B cell (primary cell): ENCODE measurements around the gene CNTN4. TPM values are rescaled to one million over a fixed set of nuclear protein-coding genes. Genes with fewer than 3 reads are reported as not detected.

Experiments used
- ATAC-seq: fragments of 200-7000 bp; cut with Tn5 transposase; one replicate; pipeline ENCODE4 v1.10.0; 2021; ENCODE audit warnings: low read depth, mild to moderate bottlenecking, moderate number of reproducible peaks, moderate library complexity
- CTCF ChIA-PET: fragments of 350-600 bp; sonication (Branson Sonifier 250); formaldehyde crosslinking; loops from one replicate; lab custom pipeline; 2021; ENCODE audit warnings: antibody characterized with exemption, inconsistent platforms; lab: Charles Lee
- POLR2A ChIA-PET: fragments of 350-600 bp; sonication (Branson Sonifier 250); formaldehyde crosslinking; loops from one replicate; lab custom pipeline; 2021; ENCODE audit warnings: antibody characterized with exemption; lab: Charles Lee
- DNase-seq: peaks from one replicate; pipeline ENCODE4 v3.0.0; 2013
- H2AFZ ChIP-seq: 2 replicates; pipeline ENCODE4 v1.6.1; 2012; ENCODE audit warnings: mild to moderate bottlenecking, low read depth, low read length; ENCODE audit not compliant: insufficient read depth, poor library complexity, severe bottlenecking
- H3K27ac ChIP-seq, 2 donors: 1 replicate in 1 of 2; 2 replicates in 1 of 2; pipeline ENCODE4 v1.5.1; 2012 to 2013; ENCODE audit warnings: low read length in 2 of 2, mild to moderate bottlenecking in 2 of 2, moderate library complexity in 1 of 2
- H3K27me3 ChIP-seq, 4 experiments: fragments of 200-600 bp in 1 of 4; sonication (generic) in 1 of 4; replicated peaks in 1 of 4; 1 replicate in 2 of 4; 2 replicates in 2 of 4; pipeline versions ENCODE4 v1.6.1 to v1.7.0; 2013 to 2016; ENCODE audit warnings: low read length in 3 of 4, mild to moderate bottlenecking in 2 of 4, mixed read lengths in 1 of 4, moderate library complexity in 1 of 4; ENCODE audit not compliant: insufficient read depth in 4 of 4, control insufficient read depth in 3 of 4; ENCODE audit errors: control extremely low read depth in 1 of 4
- H3K36me3 ChIP-seq, 2 experiments: replicated peaks in 1 of 2; 1 replicate in 1 of 2; 2 replicates in 1 of 2; pipeline versions ENCODE4 v1.6.1 to v1.7.1; 2013; ENCODE audit warnings: low read length in 1 of 2; ENCODE audit not compliant: insufficient read depth in 2 of 2, control insufficient read depth in 1 of 2; ENCODE audit errors: control extremely low read depth in 1 of 2, extremely low read depth in 1 of 2
- H3K4me1 ChIP-seq, 2 donors: fragments of 200-600 bp in 1 of 2; sonication (generic) in 1 of 2; 1 replicate in 1 of 2; 2 replicates in 1 of 2; pipeline versions ENCODE4 v1.5.1 to v1.6.1; 2013 to 2017; ENCODE audit warnings: low read length in 2 of 2; ENCODE audit not compliant: control insufficient read depth in 2 of 2, insufficient read depth in 2 of 2
- H3K4me2 ChIP-seq: replicated peaks from 2 replicates; pipeline ENCODE3; 2012; ENCODE audit warnings: mild to moderate bottlenecking, low read depth, low read length; ENCODE audit not compliant: poor library complexity, severe bottlenecking
- H3K4me3 ChIP-seq, 5 experiments: fragments of 200-600 bp in 1 of 5; sonication (generic) in 1 of 5; 1 replicate in 3 of 5; 2 replicates in 2 of 5; pipeline versions ENCODE4 v1.5.1 to v1.7.0; 2011 to 2016; ENCODE audit warnings: low read length in 4 of 5, mild to moderate bottlenecking in 4 of 5, low read depth in 2 of 5, control low read depth in 1 of 5, moderate library complexity in 1 of 5; ENCODE audit not compliant: insufficient read depth in 1 of 5; ENCODE audit errors: control extremely low read depth in 1 of 5, extremely low read depth in 1 of 5
- H3K79me2 ChIP-seq: fragments of 200-600 bp; sonication (generic); one replicate; pipeline ENCODE4 v1.6.0; 2016; ENCODE audit warnings: low read length; ENCODE audit not compliant: control insufficient read depth, insufficient read depth
- H3K9ac ChIP-seq: fragments of 200-600 bp; sonication (generic); 2 replicates; pipeline ENCODE4 v1.6.1; 2017; ENCODE audit warnings: mild to moderate bottlenecking, low read length, moderate library complexity
- H3K9me3 ChIP-seq, 3 donors: one replicate each; pipeline versions ENCODE4 v1.6.1 to v1.7.1; 2013; ENCODE audit warnings: low read length in 2 of 3; ENCODE audit not compliant: control insufficient read depth in 2 of 3, insufficient read depth in 1 of 3; ENCODE audit errors: control extremely low read depth in 1 of 3
- H4K20me1 ChIP-seq: 2 replicates; pipeline ENCODE4 v1.6.0; 2012; ENCODE audit warnings: mild to moderate bottlenecking, low read length; ENCODE audit not compliant: insufficient read depth, control insufficient read depth, poor library complexity, severe bottlenecking
- H3K27ac Mint-ChIP-seq: one replicate; pipeline ENCODE4 v1.8.0; 2021; ENCODE audit warnings: mixed read lengths
- H3K27me3 Mint-ChIP-seq: one replicate; pipeline ENCODE4 v1.8.0; 2021; ENCODE audit warnings: mixed read lengths
- H3K4me1 Mint-ChIP-seq: one replicate; pipeline ENCODE4 v1.8.0; 2021; ENCODE audit warnings: mixed read lengths
- H3K4me3 Mint-ChIP-seq: one replicate; pipeline ENCODE4 v1.8.0; 2021; ENCODE audit warnings: mixed read lengths
- H3K9me3 Mint-ChIP-seq: one replicate; pipeline ENCODE4 v1.8.0; 2022; ENCODE audit warnings: mixed read lengths; ENCODE audit not compliant: insufficient read depth
- CTCF ChIP-seq: fragments of 200-600 bp; IDR thresholded peaks from one replicate; pipeline ENCODE4 v1.8.0; 2022; ENCODE audit warnings: antibody characterized with exemption, mild to moderate bottlenecking
- EZH2 ChIP-seq: IDR thresholded peaks from 2 replicates; pipeline ENCODE4 v1.6.1; 2012; ENCODE audit warnings: borderline replicate concordance, low read depth, mild to moderate bottlenecking, moderate library complexity, low read length; ENCODE audit not compliant: insufficient read depth, poor library complexity, severe bottlenecking
- WGBS: methylation state at CpG from one replicate; pipeline ENCODE4 v1.1.5; 2013; ENCODE audit warnings: missing lambda C conversion rate; ENCODE audit not compliant: insufficient coverage; 5-methylcytosine and 5-hydroxymethylcytosine counted together
- intact Hi-C: fragments of 100-400 bp; cut with micrococcal nuclease; formaldehyde crosslinking; loops from one replicate; pipeline ENCODE4 v1.10.0; 2022
- polyA plus RNA-seq: library from polyadenylated mRNA; depleted of rRNA; stranded (reverse); fragments of >200 nt; gene quantifications from 2 replicates; pipeline ENCODE4 v1.2.3, GENCODE V29; 2012
- total RNA-seq, 2 donors: library from RNA; stranded (reverse); fragments of 120-200 nt in 1 of 2; gene quantifications; 1 replicate in 1 of 2; 2 replicates in 1 of 2; pipeline versions ENCODE4 v1.2.3 to v1.2.4, GENCODE V29; 2013 to 2022

Gene CNTN4
- total and polyA plus RNA-seq, 2 donors (not counting 1 experiment from before 2014, with no cell fraction given): 0.05 TPM; not detected in 1

DNA sequence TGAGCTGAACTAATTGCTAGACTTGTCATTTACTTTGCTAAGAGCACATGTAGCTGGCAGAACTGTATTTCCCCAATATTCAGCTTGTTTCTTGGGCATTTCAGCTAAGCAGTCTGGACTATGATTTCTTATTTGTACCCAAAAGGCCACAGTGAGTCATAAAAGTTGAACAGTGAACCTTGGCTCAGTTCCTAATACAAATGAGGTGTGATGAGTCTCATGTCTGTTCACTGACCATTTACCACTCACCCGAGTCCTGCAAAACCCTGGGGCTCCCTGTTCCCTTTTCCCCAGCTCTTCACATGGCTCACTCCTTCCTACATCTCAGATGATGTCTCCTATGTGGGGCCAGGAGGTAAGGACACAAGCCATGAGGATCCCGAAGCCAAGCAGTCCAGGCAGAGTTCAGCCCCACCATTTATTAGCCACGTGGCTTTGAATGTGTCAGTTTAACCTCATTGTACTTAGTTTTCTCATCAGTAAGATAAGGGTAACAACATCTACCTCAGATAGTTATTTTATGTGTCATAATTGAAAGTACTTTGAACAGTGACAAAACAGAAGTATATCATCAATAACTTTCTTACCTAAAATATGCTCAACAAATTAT is 772.2 kb downstream of the CNTN4 start:
- no peaks in the 10 kb centered on the region for H3K9me3 Mint-ChIP-seq
- no peaks in the 10 kb centered on the region for H3K27me3 ChIP-seq
- H3K4me1 ChIP-seq: no peaks in the 10 kb centered on the region
- no peaks in the 10 kb centered on the region for H3K36me3 ChIP-seq
- ATAC-seq: no peak
- no peaks in the 10 kb centered on the region for H3K9me3 ChIP-seq
- H3K4me2 ChIP-seq: no peak overlapping the region
- no peak overlapping the region for H3K27ac Mint-ChIP-seq
- 60% methylated on average over 1 of the region's 3 CpGs for WGBS
- no peaks in the 10 kb centered on the region for H3K79me2 ChIP-seq
- intact Hi-C loops: no loop called here
- H3K4me3 ChIP-seq: no peak overlapping the region
- H3K27me3 Mint-ChIP-seq: peaks cover 7% of the 10 kb centered on the region
- ChIA-PET POLR2A (no interaction called here), CTCF (no interaction called here)
- no peaks in the 10 kb centered on the region for H4K20me1 ChIP-seq
- no peaks in the 10 kb centered on the region for H3K4me1 Mint-ChIP-seq
- H3K4me3 Mint-ChIP-seq: no peak overlapping the region
- no peak for TF ChIP-seq EZH2
- no peak for TF ChIP-seq CTCF
- H3K27ac ChIP-seq: no peak overlapping the region
- no peak overlapping the region for H2AFZ ChIP-seq
- H3K9ac ChIP-seq: no peak overlapping the region
- no peak for DNase-seq

DNA sequence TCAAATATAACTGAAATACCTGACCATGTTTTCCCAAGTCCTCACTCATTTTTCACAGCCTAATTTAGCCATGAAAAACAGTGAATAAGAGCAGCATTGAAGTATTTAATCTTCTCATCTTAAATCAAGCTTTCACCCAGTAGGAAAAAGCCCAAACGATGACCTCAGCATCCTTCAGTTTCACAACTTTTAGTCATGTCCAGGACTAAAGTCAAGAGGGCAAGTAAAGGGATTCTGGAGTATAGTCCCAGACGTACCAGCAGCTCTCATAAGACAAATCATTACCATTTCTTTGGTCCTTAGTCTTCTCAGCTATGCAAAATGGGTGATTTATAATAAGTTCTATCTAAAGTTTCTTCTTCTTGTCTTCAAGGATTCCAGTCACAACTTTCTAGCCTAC is 774.2 kb downstream of the CNTN4 start:
- no peak for DNase-seq
- H3K27ac Mint-ChIP-seq: no peak overlapping the region
- H3K4me1 Mint-ChIP-seq: no peaks in the 10 kb centered on the region
- POLR2A ChIA-PET: no interaction called here
- no peak overlapping the region for H2AFZ ChIP-seq
- H3K27ac ChIP-seq: no peak overlapping the region
- no peaks in the 10 kb centered on the region for H3K4me1 ChIP-seq
- CTCF ChIA-PET: no interaction called here
- H3K36me3 ChIP-seq: no peaks in the 10 kb centered on the region
- no peak overlapping the region for H3K4me3 Mint-ChIP-seq
- H3K9ac ChIP-seq: no peak overlapping the region
- TF ChIP-seq CTCF (no peak), EZH2 (no peak)
- H3K27me3 Mint-ChIP-seq: peaks cover 4% of the 10 kb centered on the region
- no peaks in the 10 kb centered on the region for H3K9me3 Mint-ChIP-seq
- no peak for ATAC-seq
- intact Hi-C loops: no loop called here
- H3K4me2 ChIP-seq: no peak overlapping the region
- WGBS: no CpG with 5 or more reads among the region's 2 CpGs
- H3K9me3 ChIP-seq: no peaks in the 10 kb centered on the region
- H3K4me3 ChIP-seq: no peak overlapping the region
- no peaks in the 10 kb centered on the region for H3K27me3 ChIP-seq
- no peaks in the 10 kb centered on the region for H4K20me1 ChIP-seq
- no peaks in the 10 kb centered on the region for H3K79me2 ChIP-seq
